Osteocyte (in vitro differentiated cells): ENCODE data around the gene ARL10. TPM values are rescaled to one million over a fixed set of nuclear protein-coding genes. Genes with fewer than 3 reads are reported as not detected.

ENCODE experiments used
- DNase-seq: peaks from one replicate; pipeline ENCODE4 v3.0.0; 2021; ENCODE audit warnings: mixed read lengths; ENCODE audit not compliant: unreplicated experiment; ENCODE audit errors: extremely low spot score
- H3K27ac Mint-ChIP-seq: one replicate; pipeline ENCODE4 v1.8.0; 2021; ENCODE audit warnings: mild to moderate bottlenecking, mixed read lengths; ENCODE audit not compliant: unreplicated experiment
- H3K27me3 Mint-ChIP-seq: one replicate; pipeline ENCODE4 v1.8.0; 2021; ENCODE audit warnings: mixed read lengths; ENCODE audit not compliant: unreplicated experiment
- H3K36me3 Mint-ChIP-seq: one replicate; pipeline ENCODE4 v1.8.0; 2021; ENCODE audit warnings: mixed read lengths; ENCODE audit not compliant: unreplicated experiment
- H3K4me1 Mint-ChIP-seq: one replicate; pipeline ENCODE4 v1.8.0; 2021; ENCODE audit warnings: mixed read lengths; ENCODE audit not compliant: unreplicated experiment
- H3K4me3 Mint-ChIP-seq: one replicate; pipeline ENCODE4 v1.8.0; 2021; ENCODE audit warnings: mild to moderate bottlenecking, moderate library complexity, mixed read lengths; ENCODE audit not compliant: unreplicated experiment
- H3K9me3 Mint-ChIP-seq: one replicate; pipeline ENCODE4 v1.8.0; 2021; ENCODE audit warnings: mixed read lengths; ENCODE audit not compliant: unreplicated experiment
- total RNA-seq: library from RNA; stranded (reverse); gene quantifications from 2 replicates; pipeline ENCODE4 v1.2.1, GENCODE V29; 2021
- TF ChIP-seq, protein P1 (sequence below): fragments of 200-600 bp; sonication (generic); IDR thresholded peaks from 2 replicates; pipeline ENCODE4 v1.5.0; 2021; ENCODE audit warnings: antibody characterized with exemption, mild to moderate bottlenecking, moderate library complexity

ARL10 gene
- total RNA-seq, 1 donor from 2014 or later = 25.9 TPM

DNA sequence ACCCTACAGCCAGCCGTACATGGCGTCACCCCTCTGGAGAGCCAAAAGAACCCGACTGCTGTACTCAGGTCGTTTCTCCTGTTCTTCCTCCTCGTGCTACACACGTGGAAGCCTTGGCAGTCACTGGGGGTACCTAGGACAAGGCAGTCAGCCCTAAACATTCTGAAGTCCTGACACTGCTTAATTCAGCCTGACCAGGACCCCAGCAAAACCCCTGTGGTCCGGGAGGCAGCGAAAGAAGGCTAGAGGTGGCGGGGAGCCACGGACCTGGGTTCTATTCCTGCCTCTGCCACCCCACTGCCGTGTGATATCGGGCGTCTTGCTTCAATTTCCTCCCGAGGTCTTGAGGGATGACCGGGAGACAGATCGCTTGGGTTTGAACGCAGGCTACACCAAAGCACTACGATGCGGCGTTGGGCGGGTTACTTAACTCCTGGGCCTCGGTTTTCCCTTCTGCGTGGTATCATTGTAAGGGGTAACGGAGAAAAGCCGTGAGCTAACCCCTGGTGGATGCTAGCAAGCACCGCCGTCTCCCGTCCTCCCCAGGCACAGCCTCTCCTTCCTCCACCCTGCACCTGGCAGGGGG, 429 bp upstream of the ARL10 start:
- Mint-ChIP-seq H3K27ac (peak overlapping the region; percentile 38), H3K9me3 (no peaks in the 10 kb centered on the region), H3K4me1 (peaks cover 14% of the 10 kb centered on the region), H3K27me3 (no peaks in the 10 kb centered on the region), H3K4me3 (peak overlapping the region; percentile 66), H3K36me3 (peaks cover 14% of the 10 kb centered on the region)
- no peak for DNase-seq
- TF ChIP-seq, protein P1, sequence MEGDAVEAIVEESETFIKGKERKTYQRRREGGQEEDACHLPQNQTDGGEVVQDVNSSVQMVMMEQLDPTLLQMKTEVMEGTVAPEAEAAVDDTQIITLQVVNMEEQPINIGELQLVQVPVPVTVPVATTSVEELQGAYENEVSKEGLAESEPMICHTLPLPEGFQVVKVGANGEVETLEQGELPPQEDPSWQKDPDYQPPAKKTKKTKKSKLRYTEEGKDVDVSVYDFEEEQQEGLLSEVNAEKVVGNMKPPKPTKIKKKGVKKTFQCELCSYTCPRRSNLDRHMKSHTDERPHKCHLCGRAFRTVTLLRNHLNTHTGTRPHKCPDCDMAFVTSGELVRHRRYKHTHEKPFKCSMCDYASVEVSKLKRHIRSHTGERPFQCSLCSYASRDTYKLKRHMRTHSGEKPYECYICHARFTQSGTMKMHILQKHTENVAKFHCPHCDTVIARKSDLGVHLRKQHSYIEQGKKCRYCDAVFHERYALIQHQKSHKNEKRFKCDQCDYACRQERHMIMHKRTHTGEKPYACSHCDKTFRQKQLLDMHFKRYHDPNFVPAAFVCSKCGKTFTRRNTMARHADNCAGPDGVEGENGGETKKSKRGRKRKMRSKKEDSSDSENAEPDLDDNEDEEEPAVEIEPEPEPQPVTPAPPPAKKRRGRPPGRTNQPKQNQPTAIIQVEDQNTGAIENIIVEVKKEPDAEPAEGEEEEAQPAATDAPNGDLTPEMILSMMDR = no peak

DNA sequence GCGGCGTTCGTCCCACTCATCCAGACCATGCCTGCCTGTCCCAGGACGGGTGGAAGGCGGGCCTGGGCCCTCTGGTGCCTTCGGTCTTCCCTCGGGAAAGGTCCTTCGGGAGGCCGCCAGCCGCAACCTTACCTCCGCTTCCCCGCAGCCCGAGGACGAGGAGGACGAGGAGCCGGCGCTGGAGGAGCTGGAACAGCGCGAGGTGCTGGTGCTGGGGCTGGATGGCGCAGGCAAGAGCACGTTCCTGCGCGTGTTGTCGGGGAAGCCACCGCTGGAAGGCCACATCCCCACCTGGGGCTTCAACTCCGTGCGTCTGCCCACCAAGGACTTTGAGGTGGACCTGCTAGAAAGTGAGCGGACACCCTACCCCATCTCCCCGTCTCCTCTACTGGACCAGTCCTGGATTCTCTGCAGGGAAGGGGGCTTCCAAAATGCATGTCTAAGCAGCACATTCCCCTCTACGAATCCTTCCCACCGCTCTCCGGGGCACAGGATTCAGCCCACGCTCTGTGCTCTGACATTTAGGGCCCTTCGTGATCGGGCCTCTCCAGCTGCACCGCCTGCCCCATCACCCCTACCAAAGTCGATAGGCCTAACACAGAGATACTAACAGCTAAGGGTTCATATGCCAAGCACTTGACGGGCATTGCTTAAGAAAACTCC, 1.1 kb downstream of the ARL10 start:
- no peaks in the 10 kb centered on the region for H3K9me3 Mint-ChIP-seq
- TF ChIP-seq, protein P1 = no peak
- peak overlapping the region; percentile 72 for H3K4me3 Mint-ChIP-seq
- no peak for DNase-seq
- no peaks in the 10 kb centered on the region for H3K27me3 Mint-ChIP-seq
- peaks cover 25% of the 10 kb centered on the region for H3K36me3 Mint-ChIP-seq
- H3K4me1 Mint-ChIP-seq = peaks cover 13% of the 10 kb centered on the region
- peak overlapping the region; percentile 3 for H3K27ac Mint-ChIP-seq

DNA sequence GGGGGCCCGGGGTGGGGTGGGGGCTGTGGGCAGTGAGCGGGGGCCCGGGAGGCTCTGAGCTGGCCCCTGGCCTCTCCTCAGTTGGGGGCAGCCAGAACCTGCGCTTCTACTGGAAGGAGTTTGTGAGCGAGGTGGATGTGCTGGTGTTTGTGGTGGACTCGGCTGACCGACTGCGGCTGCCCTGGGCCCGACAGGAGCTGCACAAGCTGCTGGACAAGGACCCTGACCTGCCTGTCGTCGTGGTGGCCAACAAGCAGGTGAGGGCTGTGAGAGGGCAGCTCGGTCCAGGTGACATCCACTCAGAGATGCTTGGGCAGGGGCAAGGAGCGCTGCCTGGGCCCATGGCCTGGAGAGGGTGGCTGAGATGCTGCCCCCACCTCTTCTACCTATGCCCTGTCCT, 3.4 kb downstream of the ARL10 start:
- no peaks in the 10 kb centered on the region for H3K9me3 Mint-ChIP-seq
- no peak overlapping the region for H3K4me3 Mint-ChIP-seq
- no peak overlapping the region for H3K27ac Mint-ChIP-seq
- peaks cover 30% of the 10 kb centered on the region for H3K36me3 Mint-ChIP-seq
- peaks cover 10% of the 10 kb centered on the region for H3K4me1 Mint-ChIP-seq
- TF ChIP-seq, protein P1 = no peak
- no peak for DNase-seq
- H3K27me3 Mint-ChIP-seq = no peaks in the 10 kb centered on the region

DNA sequence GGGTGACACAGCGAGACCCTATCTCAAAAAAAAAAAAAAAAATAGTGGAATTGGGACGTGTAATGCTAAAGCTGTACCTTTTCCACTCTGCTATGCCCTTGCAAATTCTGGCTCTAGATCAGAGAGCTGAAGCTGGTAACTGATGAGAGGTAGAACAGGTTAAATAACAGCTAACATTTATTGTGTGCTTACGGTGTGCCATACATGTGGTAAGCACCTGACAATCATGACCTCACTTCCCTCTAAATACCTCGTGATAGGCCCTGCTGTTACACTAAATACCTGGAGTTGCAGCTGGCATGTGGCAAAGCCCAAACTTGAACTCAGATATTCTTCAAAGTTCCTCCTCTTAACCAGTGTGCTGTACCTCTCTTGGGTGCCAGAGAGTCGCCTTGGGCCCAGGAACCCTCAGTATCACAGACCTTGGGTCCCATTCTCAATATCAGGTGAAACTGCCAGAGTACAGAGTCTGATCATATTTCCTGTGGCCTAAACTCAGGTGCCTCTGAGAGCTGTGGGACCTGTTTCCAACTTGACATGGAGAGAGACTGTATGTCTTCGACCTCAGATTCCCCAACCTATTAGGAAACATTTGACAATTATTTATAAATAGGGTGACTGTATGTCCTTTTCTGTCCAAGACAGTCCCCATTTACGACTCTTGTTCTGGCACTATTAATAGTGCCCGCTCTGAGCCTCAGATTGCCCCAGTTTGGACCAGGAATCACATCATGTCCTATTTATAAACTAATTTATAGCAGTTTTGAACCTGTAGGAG, 4.8 kb downstream of the ARL10 start:
- no peak for DNase-seq

More for the DNA sequence above, 4.8 kb downstream of the ARL10 start:
- TF ChIP-seq, protein P1 = no peak
- Mint-ChIP-seq H3K4me3 (no peak overlapping the region), H3K4me1 (peaks cover 7% of the 10 kb centered on the region), H3K27ac (no peak overlapping the region), H3K36me3 (peaks cover 30% of the 10 kb centered on the region), H3K27me3 (no peaks in the 10 kb centered on the region), H3K9me3 (no peaks in the 10 kb centered on the region)
